Choroid plexus epithelial cell (primary cell): ENCODE data around the gene HINT1.
"Not testable (repeated sequence)": the region's sequence is repeated elsewhere in the genome, so short reads cannot be mapped to it uniquely, and the experiment has no call there.

Experiments
- DNase-seq: peaks from one replicate; pipeline ENCODE4 v3.0.0-alpha.2; 2010; ENCODE audit warnings: low read depth
- H3K4me3 ChIP-seq: 2 replicates; pipeline ENCODE4 v1.5.1; 2011; ENCODE audit warnings: low read depth, mild to moderate bottlenecking, control low read depth, low read length, moderate library complexity
- CTCF ChIP-seq: conservative IDR thresholded peaks from 2 replicates; pipeline ENCODE4 v1.5.1; 2011; ENCODE audit warnings: low read depth, mild to moderate bottlenecking, control low read depth, inconsistent platforms, low read length, moderate library complexity

The HINT1 gene

DNA sequence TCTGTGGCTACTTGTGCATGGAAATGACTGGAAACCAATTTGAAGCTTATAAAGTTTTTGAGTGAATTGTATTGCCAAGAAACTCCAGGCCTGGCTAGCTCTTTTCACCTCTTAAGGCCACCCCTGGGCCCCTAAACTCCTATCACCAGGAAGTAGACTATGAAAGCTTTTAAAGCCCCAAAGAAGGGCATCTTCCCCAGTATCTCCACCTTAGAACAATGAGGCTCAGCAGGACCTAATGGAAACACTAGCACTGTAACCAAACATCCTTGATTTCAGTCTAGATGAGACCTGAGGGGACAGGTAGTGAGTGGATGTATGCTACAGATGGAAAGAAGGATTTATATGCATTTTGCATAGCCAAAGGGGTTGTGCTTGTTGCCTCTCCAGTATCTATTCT is 30.6 kb upstream of the HINT1 start:
- no peak for DNase-seq
- no peak for TF ChIP-seq CTCF
- no peak overlapping the region for H3K4me3 ChIP-seq

GRCh38 chr5:131194725-131195124 is 29.7 kb upstream of the HINT1 start:
- H3K4me3 ChIP-seq = no peak overlapping the region
- TF ChIP-seq CTCF = no peak
- DNase-seq = no peak

DNA sequence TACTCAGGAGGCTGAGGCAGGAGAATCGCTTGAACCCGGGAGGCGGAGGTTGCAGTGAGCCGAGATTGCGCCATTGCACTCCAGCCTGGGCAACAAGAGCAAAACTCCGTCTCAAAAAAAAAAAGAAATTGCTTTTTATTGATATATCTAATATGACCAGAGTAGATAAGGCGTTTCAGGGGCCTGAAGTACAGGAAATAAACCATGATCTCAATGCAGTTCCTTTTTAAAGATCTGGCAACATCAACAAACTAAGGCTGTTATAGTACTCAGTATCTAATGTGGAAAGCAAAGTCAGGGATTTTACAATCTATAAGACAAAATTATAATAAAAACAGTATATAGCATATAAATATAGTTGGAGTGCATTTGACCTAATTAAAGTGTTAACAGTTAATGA is 28.8 kb upstream of the HINT1 start:
- H3K4me3 ChIP-seq = not testable (repeated sequence)

DNA sequence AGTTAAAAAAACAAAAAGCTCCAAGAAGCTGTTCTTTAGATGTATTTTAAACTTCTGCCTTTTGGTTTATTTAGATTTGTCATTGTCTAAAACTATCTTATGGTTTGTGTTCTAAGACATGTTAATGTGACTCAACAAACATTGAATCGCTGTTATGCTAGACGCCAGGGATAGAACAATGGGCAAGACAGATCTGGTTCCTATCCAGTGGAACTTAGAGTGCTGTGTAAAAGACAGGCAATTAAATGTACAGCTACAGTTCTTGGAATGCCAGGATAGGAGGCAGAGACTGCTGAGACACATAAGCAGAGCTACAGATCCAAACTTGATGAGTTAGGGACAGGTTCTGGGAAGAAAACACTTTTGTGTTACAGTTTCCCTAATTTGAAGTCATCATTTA is 28.1 kb upstream of the HINT1 start:
- no peak overlapping the region for H3K4me3 ChIP-seq
- no peak for DNase-seq
- no peak for TF ChIP-seq CTCF

More for the DNA sequence above, 28.8 kb upstream of the HINT1 start:
- DNase-seq = not testable (repeated sequence)

GRCh38 chr5:131186561-131187256 is 21.7 kb upstream of the HINT1 start:
- no peak overlapping the region for H3K4me3 ChIP-seq
- peak; percentile 46 for DNase-seq
- TF ChIP-seq CTCF = no peak

GRCh38 chr5:131185523-131186104 is 20.6 kb upstream of the HINT1 start:
- TF ChIP-seq CTCF = no peak
- DNase-seq = no peak

GRCh38 chr5:131182839-131183238 is 17.8 kb upstream of the HINT1 start:
- H3K4me3 ChIP-seq = no peak overlapping the region
- no peak for DNase-seq
- no peak for TF ChIP-seq CTCF

More at GRCh38 chr5:131185523-131186104, 20.6 kb upstream of the HINT1 start:
- H3K4me3 ChIP-seq = no peak overlapping the region
